Thyroid gland (tissue), 4 donors: Measurements from ENCODE around the gene NFYC.

ENCODE experiments used
- POLR2A ChIP-seq, 2 donors: fragments of 450-650 bp; IDR thresholded peaks; one replicate each; pipeline ENCODE4 v1.6.1; 2017; ENCODE audit warnings: antibody characterized with exemption in 2 of 2, mild to moderate bottlenecking in 2 of 2, moderate library complexity in 1 of 2
- TF ChIP-seq, protein P1 (sequence below), 6 experiments: fragments of 200-600 bp in 3 of 6; fragments of 450-650 bp in 3 of 6; sonication (generic) in 3 of 6; IDR thresholded peaks; one replicate each; pipeline ENCODE4 v1.5.1; 2016 to 2019; ENCODE audit warnings: antibody characterized with exemption in 6 of 6, mild to moderate bottlenecking in 2 of 6, inconsistent platforms in 1 of 6, moderate library complexity in 1 of 6

- TF ChIP-seq, protein P1, sequence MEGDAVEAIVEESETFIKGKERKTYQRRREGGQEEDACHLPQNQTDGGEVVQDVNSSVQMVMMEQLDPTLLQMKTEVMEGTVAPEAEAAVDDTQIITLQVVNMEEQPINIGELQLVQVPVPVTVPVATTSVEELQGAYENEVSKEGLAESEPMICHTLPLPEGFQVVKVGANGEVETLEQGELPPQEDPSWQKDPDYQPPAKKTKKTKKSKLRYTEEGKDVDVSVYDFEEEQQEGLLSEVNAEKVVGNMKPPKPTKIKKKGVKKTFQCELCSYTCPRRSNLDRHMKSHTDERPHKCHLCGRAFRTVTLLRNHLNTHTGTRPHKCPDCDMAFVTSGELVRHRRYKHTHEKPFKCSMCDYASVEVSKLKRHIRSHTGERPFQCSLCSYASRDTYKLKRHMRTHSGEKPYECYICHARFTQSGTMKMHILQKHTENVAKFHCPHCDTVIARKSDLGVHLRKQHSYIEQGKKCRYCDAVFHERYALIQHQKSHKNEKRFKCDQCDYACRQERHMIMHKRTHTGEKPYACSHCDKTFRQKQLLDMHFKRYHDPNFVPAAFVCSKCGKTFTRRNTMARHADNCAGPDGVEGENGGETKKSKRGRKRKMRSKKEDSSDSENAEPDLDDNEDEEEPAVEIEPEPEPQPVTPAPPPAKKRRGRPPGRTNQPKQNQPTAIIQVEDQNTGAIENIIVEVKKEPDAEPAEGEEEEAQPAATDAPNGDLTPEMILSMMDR (IDR thresholded peaks at IDR 0.05) = no peak
- TF ChIP-seq POLR2A (IDR thresholded peaks at IDR 0.05) = no peak
Observed at GRCh38 chr1:40777224-40777970, 85.9 kb downstream of the NFYC start.
